ENCODE results near the gene CHGA. TPM values are rescaled to one million over a fixed set of nuclear protein-coding genes. Genes with fewer than 3 reads are reported as not detected.

The CHGA gene
- total and polyA plus RNA-seq, 2 experiments from 2014 or later: 40.5 to 61.3 TPM

- no peaks in the 10 kb centered on the region for H3K9me3 ChIP-seq (ENCODE audit: low read depth)
Measured at GRCh38 chr14:92934196-92935085, 11.5 kb downstream of the CHGA start.

GRCh38 chr14:92935446-92935845, 12.5 kb downstream of the CHGA start:
- no peaks in the 10 kb centered on the region for H3K36me3 ChIP-seq (replicated peaks; ENCODE audit: insufficient read depth, low read depth)
- WGBS (ENCODE audit: low lambda C conversion rate, missing lambda C conversion rate): 96% methylated on average over 11 of the region's 11 CpGs
- no peak for DNase-seq (ENCODE audit: low spot score)

More at GRCh38 chr14:92934196-92935085, 11.5 kb downstream of the CHGA start:
- Histone ChIP-seq H3K9me2 (replicated peaks; ENCODE audit: insufficient read depth) (no peaks in the 10 kb centered on the region), H3K4me1 (ENCODE audit: insufficient read depth) (no peaks in the 10 kb centered on the region), H3K4me2 (no peak overlapping the region), H2AFZ (no peak overlapping the region), H4K20me1 (ENCODE audit: insufficient read depth, poor library complexity, severe bottlenecking) (no peaks in the 10 kb centered on the region), H3K27ac (no peak overlapping the region), H3K4me3 (no peak overlapping the region), H3K79me2 (no peaks in the 10 kb centered on the region), H3K27me3 (no peaks in the 10 kb centered on the region), H3K36me3 (replicated peaks; ENCODE audit: insufficient read depth, low read depth) (no peaks in the 10 kb centered on the region)
- WGBS (ENCODE audit: low lambda C conversion rate, missing lambda C conversion rate): 82% methylated on average over 18 of the region's 19 CpGs
- no peak for DNase-seq (ENCODE audit: low spot score)
- TF ChIP-seq EZH2phosphoT487 (IDR thresholded peaks at IDR 0.05; ENCODE audit: low read depth, severe bottlenecking, unreplicated experiment): no peak
- TF ChIP-seq, protein P1, sequence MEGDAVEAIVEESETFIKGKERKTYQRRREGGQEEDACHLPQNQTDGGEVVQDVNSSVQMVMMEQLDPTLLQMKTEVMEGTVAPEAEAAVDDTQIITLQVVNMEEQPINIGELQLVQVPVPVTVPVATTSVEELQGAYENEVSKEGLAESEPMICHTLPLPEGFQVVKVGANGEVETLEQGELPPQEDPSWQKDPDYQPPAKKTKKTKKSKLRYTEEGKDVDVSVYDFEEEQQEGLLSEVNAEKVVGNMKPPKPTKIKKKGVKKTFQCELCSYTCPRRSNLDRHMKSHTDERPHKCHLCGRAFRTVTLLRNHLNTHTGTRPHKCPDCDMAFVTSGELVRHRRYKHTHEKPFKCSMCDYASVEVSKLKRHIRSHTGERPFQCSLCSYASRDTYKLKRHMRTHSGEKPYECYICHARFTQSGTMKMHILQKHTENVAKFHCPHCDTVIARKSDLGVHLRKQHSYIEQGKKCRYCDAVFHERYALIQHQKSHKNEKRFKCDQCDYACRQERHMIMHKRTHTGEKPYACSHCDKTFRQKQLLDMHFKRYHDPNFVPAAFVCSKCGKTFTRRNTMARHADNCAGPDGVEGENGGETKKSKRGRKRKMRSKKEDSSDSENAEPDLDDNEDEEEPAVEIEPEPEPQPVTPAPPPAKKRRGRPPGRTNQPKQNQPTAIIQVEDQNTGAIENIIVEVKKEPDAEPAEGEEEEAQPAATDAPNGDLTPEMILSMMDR (IDR thresholded peaks at IDR 0.05; ENCODE audit: poor library complexity): no peak
- no peak for TF ChIP-seq EZH2 (IDR thresholded peaks at IDR 0.05; ENCODE audit: borderline replicate concordance)

GRCh38 chr14:92936085-92936484, 13.1 kb downstream of the CHGA start:
- TF ChIP-seq, protein P1 (IDR thresholded peaks at IDR 0.05; ENCODE audit: poor library complexity): no peak
- TF ChIP-seq EZH2phosphoT487 (IDR thresholded peaks at IDR 0.05; ENCODE audit: low read depth, severe bottlenecking, unreplicated experiment) (no peak), EZH2 (IDR thresholded peaks at IDR 0.05; ENCODE audit: borderline replicate concordance) (no peak)
- Histone ChIP-seq H3K27me3 (no peaks in the 10 kb centered on the region), H3K27ac (no peak overlapping the region), H3K79me2 (no peaks in the 10 kb centered on the region), H2AFZ (no peak overlapping the region), H3K36me3 (replicated peaks; ENCODE audit: insufficient read depth, low read depth) (no peaks in the 10 kb centered on the region), H3K4me1 (ENCODE audit: insufficient read depth) (no peaks in the 10 kb centered on the region), H3K9me3 (ENCODE audit: low read depth) (no peaks in the 10 kb centered on the region), H4K20me1 (ENCODE audit: insufficient read depth, poor library complexity, severe bottlenecking) (no peaks in the 10 kb centered on the region), H3K9me2 (replicated peaks; ENCODE audit: insufficient read depth) (no peaks in the 10 kb centered on the region), H3K4me3 (no peak overlapping the region), H3K4me2 (no peak overlapping the region)
- no peak for DNase-seq (ENCODE audit: low spot score)
- WGBS (ENCODE audit: low lambda C conversion rate, missing lambda C conversion rate): 92% methylated on average over 11 of the region's 11 CpGs

More at GRCh38 chr14:92935446-92935845, 12.5 kb downstream of the CHGA start:
- H3K4me3 ChIP-seq: no peak overlapping the region
- H3K27me3 ChIP-seq: no peaks in the 10 kb centered on the region
- no peak overlapping the region for H2AFZ ChIP-seq
- H3K9me3 ChIP-seq (ENCODE audit: low read depth): no peaks in the 10 kb centered on the region
- H3K27ac ChIP-seq: no peak overlapping the region
- no peaks in the 10 kb centered on the region for H3K79me2 ChIP-seq
- no peaks in the 10 kb centered on the region for H3K4me1 ChIP-seq (ENCODE audit: insufficient read depth)
- no peaks in the 10 kb centered on the region for H3K9me2 ChIP-seq (replicated peaks; ENCODE audit: insufficient read depth)
- H3K4me2 ChIP-seq: no peak overlapping the region
- TF ChIP-seq EZH2phosphoT487 (IDR thresholded peaks at IDR 0.05; ENCODE audit: low read depth, severe bottlenecking, unreplicated experiment) (no peak), EZH2 (IDR thresholded peaks at IDR 0.05; ENCODE audit: borderline replicate concordance) (no peak)
- TF ChIP-seq, protein P1 (IDR thresholded peaks at IDR 0.05; ENCODE audit: poor library complexity): no peak
- no peaks in the 10 kb centered on the region for H4K20me1 ChIP-seq (ENCODE audit: insufficient read depth, poor library complexity, severe bottlenecking)

Data from hepatocyte (in vitro differentiated cells).